Type B pancreatic cell (in vitro differentiated cells): ENCODE measurements around the gene ITGB7. TPM values are rescaled to one million over a fixed set of nuclear protein-coding genes. Genes with fewer than 3 reads are reported as not detected.

Experiments
- DNase-seq: peaks from one replicate; pipeline ENCODE4 v3.0.0; 2021; ENCODE audit warnings: mixed read lengths; ENCODE audit not compliant: unreplicated experiment; ENCODE audit errors: extremely low spot score
- H3K27ac Mint-ChIP-seq: 2 replicates; pipeline ENCODE4 v1.8.0; 2021; ENCODE audit warnings: mild to moderate bottlenecking, mixed read lengths
- H3K27me3 Mint-ChIP-seq: 2 replicates; pipeline ENCODE4 v1.8.0; 2021; ENCODE audit warnings: mixed read lengths
- H3K36me3 Mint-ChIP-seq: 2 replicates; pipeline ENCODE4 v1.8.0; 2021; ENCODE audit warnings: mixed read lengths
- H3K4me1 Mint-ChIP-seq: one replicate; pipeline ENCODE4 v1.8.0; 2021; ENCODE audit warnings: mixed read lengths; ENCODE audit not compliant: unreplicated experiment
- H3K4me3 Mint-ChIP-seq: 2 replicates; pipeline ENCODE4 v1.8.0; 2021; ENCODE audit warnings: mild to moderate bottlenecking, mixed read lengths
- H3K9me3 Mint-ChIP-seq: 2 replicates; pipeline ENCODE4 v1.8.0; 2021; ENCODE audit warnings: mixed read lengths
- total RNA-seq: library from RNA; stranded (reverse); gene quantifications from 2 replicates; pipeline ENCODE4 v1.2.1, GENCODE V29; 2021; ENCODE audit warnings: low replicate concordance
- TF ChIP-seq, protein P1 (sequence below): fragments of 200-600 bp; sonication (generic); conservative IDR thresholded peaks from 2 replicates; pipeline ENCODE4 v1.5.0; 2021; ENCODE audit warnings: antibody characterized with exemption, mild to moderate bottlenecking

ITGB7 gene
- total RNA-seq, 1 donor from 2014 or later = 4.2 TPM

DNA sequence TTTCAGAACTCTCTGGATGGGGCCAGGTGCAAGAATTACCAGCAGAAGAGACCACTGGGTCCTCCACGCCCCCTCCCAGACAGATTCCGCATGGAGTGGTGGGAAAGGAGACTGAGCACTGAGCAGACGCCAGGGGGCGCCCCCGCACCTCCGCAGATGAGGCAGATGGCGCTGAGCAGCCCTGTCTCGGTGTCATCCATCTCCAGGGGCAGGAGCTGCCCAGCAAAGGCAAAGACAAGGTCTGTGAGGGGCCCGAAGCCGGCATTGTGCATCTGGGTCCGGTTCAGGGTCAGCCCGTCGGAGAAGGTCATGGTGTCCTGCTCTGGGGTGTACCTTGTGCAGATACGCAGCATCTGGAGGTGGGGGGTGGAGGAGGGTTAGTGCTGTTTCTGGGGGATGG, 6.3 kb upstream of the ITGB7 start:
- Mint-ChIP-seq H3K4me3 (peak overlapping the region; percentile 59), H3K27ac (peak overlapping the region; percentile 63), H3K36me3 (peaks cover 7% of the 10 kb centered on the region), H3K4me1 (peaks cover 37% of the 10 kb centered on the region), H3K27me3 (no peaks in the 10 kb centered on the region), H3K9me3 (no peaks in the 10 kb centered on the region)
- DNase-seq = peak; percentile 88
- TF ChIP-seq, protein P1, sequence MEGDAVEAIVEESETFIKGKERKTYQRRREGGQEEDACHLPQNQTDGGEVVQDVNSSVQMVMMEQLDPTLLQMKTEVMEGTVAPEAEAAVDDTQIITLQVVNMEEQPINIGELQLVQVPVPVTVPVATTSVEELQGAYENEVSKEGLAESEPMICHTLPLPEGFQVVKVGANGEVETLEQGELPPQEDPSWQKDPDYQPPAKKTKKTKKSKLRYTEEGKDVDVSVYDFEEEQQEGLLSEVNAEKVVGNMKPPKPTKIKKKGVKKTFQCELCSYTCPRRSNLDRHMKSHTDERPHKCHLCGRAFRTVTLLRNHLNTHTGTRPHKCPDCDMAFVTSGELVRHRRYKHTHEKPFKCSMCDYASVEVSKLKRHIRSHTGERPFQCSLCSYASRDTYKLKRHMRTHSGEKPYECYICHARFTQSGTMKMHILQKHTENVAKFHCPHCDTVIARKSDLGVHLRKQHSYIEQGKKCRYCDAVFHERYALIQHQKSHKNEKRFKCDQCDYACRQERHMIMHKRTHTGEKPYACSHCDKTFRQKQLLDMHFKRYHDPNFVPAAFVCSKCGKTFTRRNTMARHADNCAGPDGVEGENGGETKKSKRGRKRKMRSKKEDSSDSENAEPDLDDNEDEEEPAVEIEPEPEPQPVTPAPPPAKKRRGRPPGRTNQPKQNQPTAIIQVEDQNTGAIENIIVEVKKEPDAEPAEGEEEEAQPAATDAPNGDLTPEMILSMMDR = peak; percentile 98

DNA sequence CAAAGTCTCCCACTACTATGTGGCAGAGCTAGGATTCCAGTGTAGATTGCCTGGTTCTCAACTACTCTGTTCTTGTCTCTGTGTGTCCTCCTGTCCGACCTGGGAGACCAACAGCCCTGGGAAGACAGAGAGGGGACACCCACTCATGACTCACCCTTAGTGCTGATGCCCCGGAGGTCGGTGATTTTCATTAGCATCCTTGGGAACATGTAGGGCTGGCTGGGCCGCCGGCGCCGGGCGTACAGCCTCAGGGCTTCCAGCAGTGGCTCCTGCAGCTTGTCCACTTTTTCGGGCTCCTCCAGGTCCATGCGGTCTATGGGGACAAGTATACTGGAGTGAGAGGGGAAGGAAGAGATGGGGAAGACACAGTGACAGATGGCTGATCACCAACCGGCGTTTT, 5.9 kb upstream of the ITGB7 start:
- Mint-ChIP-seq H3K27me3 (no peaks in the 10 kb centered on the region), H3K4me3 (no peak overlapping the region), H3K36me3 (peaks cover 7% of the 10 kb centered on the region), H3K9me3 (no peaks in the 10 kb centered on the region), H3K4me1 (peaks cover 35% of the 10 kb centered on the region), H3K27ac (peak overlapping the region; percentile 26)
- TF ChIP-seq, protein P1 = no peak
- DNase-seq = no peak

DNA sequence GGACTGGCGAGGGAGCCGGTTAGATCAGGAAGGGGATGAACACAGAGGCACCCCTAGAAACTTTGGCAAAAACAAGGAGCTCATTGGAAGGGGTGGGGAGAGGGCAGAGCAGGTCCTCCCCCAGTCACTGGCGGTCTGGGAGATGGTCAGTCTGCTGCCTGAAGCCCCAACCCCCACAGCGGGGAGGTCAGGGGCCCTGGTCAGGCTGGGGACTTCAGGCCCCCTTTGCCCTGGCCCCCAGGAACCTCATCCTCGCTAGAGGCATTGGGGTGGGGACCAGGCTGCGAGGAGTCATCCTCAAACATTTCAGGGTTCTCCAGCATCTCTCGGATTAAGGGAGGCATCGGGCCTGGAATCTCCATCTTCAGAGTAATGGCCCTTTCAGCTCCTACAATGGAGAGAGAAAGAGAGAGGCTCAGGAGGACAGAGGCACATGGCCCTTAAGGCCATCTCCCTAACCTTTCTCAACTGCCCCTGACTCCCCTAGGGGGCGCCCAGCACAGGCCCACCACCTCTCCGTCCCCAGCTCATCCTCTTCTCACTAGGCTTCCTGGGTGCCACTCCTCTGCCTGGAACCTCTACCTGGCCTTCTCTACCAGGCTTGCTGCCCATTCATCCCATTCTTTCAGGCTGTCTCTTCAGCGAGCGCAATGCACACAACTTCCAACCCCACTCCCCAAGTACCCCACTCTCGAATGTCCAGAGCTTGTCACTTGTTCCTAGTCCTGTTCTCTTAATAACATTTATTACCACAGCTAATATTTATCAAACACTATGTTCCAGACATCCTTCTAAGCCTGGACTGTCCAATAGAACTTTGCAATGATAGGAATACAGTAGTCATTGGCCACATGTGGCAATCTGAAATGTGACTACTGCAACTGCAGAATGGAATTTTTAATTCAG, 4.7 kb upstream of the ITGB7 start:
- Mint-ChIP-seq H3K4me1 (peaks cover 27% of the 10 kb centered on the region), H3K4me3 (no peak overlapping the region), H3K36me3 (peaks cover 7% of the 10 kb centered on the region), H3K27me3 (no peaks in the 10 kb centered on the region), H3K9me3 (no peaks in the 10 kb centered on the region), H3K27ac (no peak overlapping the region)
- no peak for DNase-seq
- TF ChIP-seq, protein P1 = peak; percentile 60

DNA sequence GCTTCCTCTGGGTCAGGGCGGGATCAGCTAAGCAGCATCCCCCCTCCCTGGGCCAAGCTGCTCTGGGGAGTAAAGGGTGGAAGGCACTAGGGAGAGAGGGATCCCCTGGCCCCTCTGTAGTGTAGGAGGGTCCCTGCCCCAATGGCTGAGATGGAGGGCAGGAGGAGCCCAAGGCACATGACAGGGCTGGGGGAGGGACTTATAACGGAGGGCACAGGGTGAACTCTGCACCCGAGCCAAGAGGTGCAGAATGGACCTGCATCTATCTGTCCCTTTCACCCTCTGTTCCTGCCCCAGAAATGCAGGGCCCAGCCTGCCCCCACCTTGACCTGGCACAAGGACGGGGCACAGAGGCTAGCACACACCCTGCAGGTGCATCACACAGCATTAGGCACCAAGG, 3.8 kb upstream of the ITGB7 start:
- Mint-ChIP-seq H3K36me3 (peaks cover 7% of the 10 kb centered on the region), H3K9me3 (no peaks in the 10 kb centered on the region), H3K4me1 (peaks cover 19% of the 10 kb centered on the region), H3K27ac (no peak overlapping the region), H3K27me3 (no peaks in the 10 kb centered on the region), H3K4me3 (no peak overlapping the region)
- no peak for DNase-seq
- TF ChIP-seq, protein P1 = no peak

DNA sequence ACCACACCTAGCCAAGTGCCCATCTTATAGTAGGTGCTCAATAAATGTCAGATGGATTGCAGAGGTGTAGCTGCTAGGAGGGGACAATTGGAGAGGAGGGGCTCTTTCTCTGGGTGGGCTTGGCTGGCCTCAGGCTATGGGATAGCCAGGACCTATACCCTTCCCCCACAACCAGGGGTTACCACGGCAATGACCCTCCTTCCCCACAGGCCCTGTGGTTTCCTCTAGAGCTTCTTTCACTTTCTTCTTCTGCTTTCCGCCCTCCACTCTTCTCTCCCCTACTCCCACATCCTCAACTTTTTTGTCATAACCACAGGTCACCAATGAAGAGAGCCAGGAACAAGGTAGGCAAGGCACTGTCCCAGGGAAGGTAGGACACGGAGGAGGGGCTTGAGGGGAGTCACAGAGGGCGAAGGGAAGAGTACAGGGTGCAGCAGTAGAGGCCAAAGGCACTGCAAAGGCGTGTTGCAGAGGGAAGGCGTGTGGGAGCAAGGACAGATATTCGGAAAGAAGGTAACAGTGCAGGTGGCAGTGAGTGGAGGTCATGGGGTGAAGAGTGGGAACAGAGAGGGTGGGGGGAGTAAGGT, 1.9 kb upstream of the ITGB7 start:
- H3K4me3 Mint-ChIP-seq = no peak overlapping the region

More for the DNA sequence above, 1.9 kb upstream of the ITGB7 start:
- H3K9me3 Mint-ChIP-seq = no peaks in the 10 kb centered on the region
- H3K36me3 Mint-ChIP-seq = peaks cover 7% of the 10 kb centered on the region
- TF ChIP-seq, protein P1 = no peak
- DNase-seq = no peak
- H3K27me3 Mint-ChIP-seq = no peaks in the 10 kb centered on the region
- peak overlapping the region; percentile 48 for H3K27ac Mint-ChIP-seq
- peaks cover 17% of the 10 kb centered on the region for H3K4me1 Mint-ChIP-seq
